ENCODE measurements around the gene NOL4.
A peak's percentile ranks its signal among the peaks of the same experiment; 100 is the strongest.
"Not testable (repeated sequence)": the region's sequence is repeated elsewhere in the genome, so short reads cannot be mapped to it uniquely, and the experiment has no call there.

Gene NOL4, protein sequence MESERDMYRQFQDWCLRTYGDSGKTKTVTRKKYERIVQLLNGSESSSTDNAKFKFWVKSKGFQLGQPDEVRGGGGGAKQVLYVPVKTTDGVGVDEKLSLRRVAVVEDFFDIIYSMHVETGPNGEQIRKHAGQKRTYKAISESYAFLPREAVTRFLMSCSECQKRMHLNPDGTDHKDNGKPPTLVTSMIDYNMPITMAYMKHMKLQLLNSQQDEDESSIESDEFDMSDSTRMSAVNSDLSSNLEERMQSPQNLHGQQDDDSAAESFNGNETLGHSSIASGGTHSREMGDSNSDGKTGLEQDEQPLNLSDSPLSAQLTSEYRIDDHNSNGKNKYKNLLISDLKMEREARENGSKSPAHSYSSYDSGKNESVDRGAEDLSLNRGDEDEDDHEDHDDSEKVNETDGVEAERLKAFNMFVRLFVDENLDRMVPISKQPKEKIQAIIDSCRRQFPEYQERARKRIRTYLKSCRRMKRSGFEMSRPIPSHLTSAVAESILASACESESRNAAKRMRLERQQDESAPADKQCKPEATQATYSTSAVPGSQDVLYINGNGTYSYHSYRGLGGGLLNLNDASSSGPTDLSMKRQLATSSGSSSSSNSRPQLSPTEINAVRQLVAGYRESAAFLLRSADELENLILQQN

DNA sequence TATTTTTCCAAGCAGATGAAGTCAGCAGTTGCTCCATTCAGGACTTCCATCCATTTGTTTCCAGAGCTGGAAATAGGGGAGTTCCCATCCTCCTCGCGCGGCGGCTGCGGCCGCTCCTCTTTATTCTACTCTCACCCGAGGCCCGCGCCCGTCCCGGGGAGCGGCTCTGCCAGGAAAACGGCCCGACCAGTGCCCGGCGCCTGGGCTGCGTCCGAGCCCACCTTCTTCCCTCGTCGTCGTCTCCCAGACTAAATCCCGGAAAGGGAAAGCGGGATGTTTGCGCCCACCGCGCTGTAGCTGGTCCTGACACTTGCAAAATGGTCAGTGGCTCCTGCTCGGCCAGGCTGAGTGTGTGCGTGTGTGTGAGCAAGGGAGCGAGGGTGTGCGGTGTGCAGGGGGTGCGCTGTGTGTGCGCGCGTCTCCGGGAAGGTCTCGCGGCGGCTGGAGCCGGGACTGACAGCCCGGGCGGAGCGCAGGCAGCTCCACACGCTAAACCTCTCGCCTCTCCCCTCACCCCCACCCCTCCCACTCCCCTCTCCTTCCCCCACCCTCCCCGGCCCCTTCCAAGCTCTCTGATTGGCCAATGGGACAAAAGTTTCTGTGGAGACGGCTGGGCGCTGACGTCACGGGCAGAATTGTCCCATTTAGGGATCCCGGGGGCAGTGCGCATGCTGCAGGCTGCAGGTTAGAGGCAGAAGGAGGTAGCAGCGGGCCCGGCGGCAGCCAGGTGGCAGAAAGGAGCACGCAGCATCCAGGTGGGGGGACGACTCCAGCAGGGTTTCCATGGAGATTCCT, at the start of gene NOL4:
TSS of gene NOL4 (minus strand) at position 491 of the 795 bp plus-strand sequence. CDS start 1,660 bp downstream, outside the sequence.
- no peak for ATAC-seq

DNA sequence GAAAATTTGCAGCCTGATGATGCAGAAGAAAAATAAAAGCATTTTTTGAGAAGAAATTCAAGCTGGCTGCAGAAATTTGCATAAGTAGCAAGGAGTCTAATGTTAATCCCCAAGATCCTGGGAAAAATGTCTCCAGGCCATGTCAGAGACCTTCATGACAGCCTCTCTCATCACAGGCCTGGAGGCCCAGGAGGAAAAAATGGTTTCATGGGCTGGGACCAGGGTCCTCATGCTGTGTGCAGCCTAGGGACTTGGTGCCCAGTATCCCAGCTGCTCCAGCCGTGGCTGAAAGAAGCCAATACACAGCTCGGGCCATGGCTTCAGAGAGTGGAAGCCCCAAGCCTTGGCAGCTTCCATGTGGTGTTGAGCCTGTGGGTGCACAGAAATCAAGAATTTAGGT, 41.3 kb upstream of the NOL4 start:
- peaks cover 16% of the 10 kb centered on the region for H3K9me3 Mint-ChIP-seq
- DNase-seq (ENCODE audit: low spot score in 2 of 2); H3K4me1 Mint-ChIP-seq; H3K4me3 Mint-ChIP-seq; H3K36me3 Mint-ChIP-seq; H3K27ac Mint-ChIP-seq; ATAC-seq: not testable (repeated sequence)

More for the DNA sequence above, at the start of gene NOL4:
- Mint-ChIP-seq H3K27ac (no peak within 1 kb of the TSS), H3K4me3 (no peak within 1 kb of the TSS), H3K36me3 (no peaks in the 10 kb centered on the region), H3K9me3 (peaks cover 7% of the 10 kb centered on the region), H3K4me1 (no peaks in the 10 kb centered on the region)
- no peak for DNase-seq (ENCODE audit: low spot score in 2 of 2)

DNA sequence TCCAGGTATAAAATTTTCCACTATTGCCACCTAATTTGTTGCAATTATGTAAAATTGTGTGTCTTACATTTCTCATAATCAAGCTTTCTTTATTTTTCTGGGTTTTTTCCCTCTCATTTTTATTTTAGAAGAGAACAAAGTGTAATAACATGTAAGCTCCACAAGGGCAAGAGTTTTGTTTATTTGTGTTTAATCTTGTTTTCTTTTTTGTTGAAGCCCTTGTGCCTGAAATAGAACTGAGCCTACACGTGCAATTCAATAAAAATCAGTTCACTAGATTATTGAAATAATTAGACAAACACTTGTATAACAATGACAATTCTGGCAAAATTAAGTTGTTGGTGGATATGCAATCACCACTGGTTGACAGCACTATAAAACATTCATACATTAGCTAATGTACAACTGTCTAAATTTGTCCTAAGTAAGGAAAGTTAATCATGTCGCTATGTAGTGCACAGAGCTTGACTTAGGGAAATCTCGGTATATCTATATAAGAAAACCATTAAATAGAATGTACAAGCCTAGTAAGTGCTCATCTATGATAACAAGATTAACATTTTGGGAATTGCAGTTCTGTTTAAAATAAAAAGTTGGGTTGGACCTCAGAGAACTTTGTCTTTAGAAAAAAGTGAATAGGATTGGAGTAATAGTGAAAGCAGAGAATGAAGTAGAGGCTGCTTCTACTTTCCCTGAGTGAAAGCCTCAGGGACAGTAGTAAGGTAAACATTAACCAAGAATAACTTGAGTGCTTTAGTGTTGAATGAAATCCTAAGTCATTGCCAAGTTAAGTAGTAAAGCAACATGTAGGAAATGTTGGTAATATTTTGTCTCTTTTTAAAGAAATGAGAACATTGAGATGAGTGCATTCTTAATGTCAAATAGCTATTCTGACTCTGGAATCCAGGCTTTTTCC, 37.4 kb upstream of the NOL4 start:
- Mint-ChIP-seq H3K9me3 (peaks cover 18% of the 10 kb centered on the region), H3K27ac (no peak overlapping the region), H3K4me1 (no peaks in the 10 kb centered on the region), H3K36me3 (no peaks in the 10 kb centered on the region), H3K4me3 (no peak overlapping the region)
- DNase-seq (ENCODE audit: low spot score in 2 of 2) (no peak), ATAC-seq (no peak)

DNA sequence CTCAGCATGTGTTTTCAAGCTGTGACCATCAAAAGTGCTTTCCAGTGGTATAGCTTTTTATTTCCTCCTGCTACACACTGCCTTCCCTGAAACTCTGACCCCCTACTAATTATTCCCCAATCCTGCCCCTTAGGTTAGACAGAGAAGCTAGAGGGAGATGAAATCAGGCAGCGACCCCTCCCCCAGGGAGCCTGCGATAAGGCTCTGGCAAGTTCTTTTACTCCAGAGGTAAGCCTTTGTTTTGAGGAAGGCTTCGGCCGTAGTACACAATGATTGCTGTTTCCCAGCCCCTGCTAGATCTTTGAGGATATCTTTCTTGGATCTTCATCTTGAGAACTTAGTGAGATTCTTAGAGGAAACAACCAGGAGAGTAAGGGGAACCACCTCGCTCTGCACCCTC, 33.5 kb upstream of the NOL4 start:
- DNase-seq (ENCODE audit: low spot score in 2 of 2), result no peak

DNA sequence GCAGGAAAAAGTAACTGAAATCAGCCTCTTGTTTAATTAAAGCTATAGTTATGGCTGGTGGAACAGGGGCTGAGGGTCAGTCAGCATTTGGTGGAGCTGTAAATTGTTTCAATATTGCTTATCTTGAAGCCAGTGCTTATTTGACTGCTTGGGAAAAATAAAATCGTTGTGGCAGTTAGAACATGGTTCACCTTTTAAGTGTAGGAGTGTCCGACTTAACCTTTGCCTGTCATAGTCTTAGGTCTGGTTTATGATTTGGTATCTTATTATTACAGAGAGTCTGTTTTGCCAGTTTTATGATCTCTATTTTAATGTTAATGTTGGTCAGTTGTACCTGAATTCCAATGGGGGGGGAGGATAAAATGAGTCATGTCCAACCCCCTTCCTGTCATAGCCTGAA, 27.2 kb upstream of the NOL4 start:
- Mint-ChIP-seq H3K9me3 (peaks cover 21% of the 10 kb centered on the region), H3K4me3 (no peak overlapping the region), H3K4me1 (no peaks in the 10 kb centered on the region), H3K36me3 (no peaks in the 10 kb centered on the region), H3K27ac (no peak overlapping the region)
- ATAC-seq (no peak), DNase-seq (ENCODE audit: low spot score in 2 of 2) (no peak)

More for the DNA sequence above, 33.5 kb upstream of the NOL4 start:
- Mint-ChIP-seq H3K36me3 (no peaks in the 10 kb centered on the region), H3K4me1 (no peaks in the 10 kb centered on the region), H3K9me3 (peaks cover 12% of the 10 kb centered on the region), H3K4me3 (no peak overlapping the region), H3K27ac (no peak overlapping the region)
- ATAC-seq, result no peak

DNA sequence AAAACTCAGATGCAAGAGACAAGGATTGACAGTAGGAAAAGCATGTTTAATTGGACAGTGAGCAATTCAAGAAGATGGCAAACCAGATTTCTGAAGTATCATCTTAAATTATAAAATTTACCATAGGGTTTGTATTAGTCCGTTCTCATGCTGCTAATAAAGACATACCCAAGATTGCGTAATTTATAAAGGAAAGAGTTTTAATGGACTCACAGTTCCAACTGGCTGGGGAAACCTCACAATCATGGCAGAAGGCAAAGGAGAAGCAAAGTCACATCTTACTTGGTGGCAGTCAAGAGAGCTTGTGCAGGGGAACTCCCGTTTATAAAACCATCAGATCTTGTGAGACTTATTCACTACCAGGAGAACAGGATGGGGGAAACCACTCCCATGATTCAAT, 24.0 kb upstream of the NOL4 start:
- peaks cover 30% of the 10 kb centered on the region for H3K9me3 Mint-ChIP-seq

DNA sequence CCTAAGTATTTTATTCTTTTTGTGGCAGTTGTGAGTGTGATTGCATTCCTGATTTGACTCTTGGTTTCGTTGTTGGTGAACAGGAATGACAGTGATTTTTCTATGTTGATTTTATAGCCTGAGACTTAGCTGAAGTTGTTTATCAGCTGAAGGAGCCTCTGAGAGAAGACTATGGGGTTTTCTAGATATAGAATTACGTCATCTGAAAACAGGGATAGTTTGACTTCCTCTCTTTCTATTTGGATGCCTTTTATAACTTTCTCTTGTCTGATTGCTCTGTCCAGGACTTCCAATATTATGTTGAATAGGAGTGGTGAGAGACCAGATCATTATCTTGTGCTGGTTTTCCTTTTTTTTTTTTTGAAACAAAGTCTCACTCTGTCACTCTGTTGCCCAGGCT, 18.0 kb upstream of the NOL4 start:
- DNase-seq (ENCODE audit: low spot score in 2 of 2), result no peak
- Mint-ChIP-seq H3K36me3 (no peaks in the 10 kb centered on the region), H3K4me3 (no peak overlapping the region), H3K4me1 (no peaks in the 10 kb centered on the region), H3K27ac (no peak overlapping the region), H3K9me3 (peaks cover 26% of the 10 kb centered on the region)
- ATAC-seq, result no peak

More for the DNA sequence above, 24.0 kb upstream of the NOL4 start:
- Mint-ChIP-seq H3K36me3 (no peaks in the 10 kb centered on the region), H3K4me1 (no peaks in the 10 kb centered on the region), H3K4me3 (no peak overlapping the region), H3K27ac (no peak overlapping the region)
- ATAC-seq (no peak), DNase-seq (ENCODE audit: low spot score in 2 of 2) (no peak)

DNA sequence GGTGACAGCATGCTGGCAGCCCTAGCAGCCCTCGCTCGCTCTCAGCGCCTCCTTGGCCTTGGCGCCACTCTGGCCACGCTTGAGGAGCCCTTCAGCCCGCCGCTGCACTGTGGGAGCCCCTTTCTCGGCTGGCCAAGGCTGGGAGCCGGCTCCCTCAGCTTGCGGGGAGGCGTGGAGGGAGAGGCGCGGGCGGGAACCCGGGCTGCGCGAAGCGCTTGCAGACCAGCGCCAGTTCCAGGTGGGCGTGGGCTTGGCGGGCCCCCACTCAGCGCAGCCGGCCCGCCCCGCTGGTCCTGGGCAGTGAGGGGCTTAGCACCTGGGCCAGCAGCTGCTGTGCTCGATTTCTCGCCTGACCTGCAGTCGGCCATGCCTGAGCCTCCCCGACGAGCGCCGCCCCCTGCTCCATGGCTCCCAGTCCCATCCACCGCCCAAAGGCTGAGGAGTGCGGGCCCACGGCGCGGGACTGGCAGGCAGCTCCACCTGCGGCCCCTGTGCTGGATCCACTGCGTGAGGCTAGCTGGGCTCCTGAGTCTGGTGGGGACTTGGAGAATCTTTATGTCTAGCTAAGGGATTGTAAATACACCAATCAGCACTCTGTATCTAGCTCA, 9.2 kb upstream of the NOL4 start:
- ATAC-seq; H3K36me3 Mint-ChIP-seq; H3K9me3 Mint-ChIP-seq; H3K27ac Mint-ChIP-seq; H3K4me1 Mint-ChIP-seq; H3K4me3 Mint-ChIP-seq; DNase-seq (ENCODE audit: low spot score in 2 of 2): not testable (repeated sequence)

DNA sequence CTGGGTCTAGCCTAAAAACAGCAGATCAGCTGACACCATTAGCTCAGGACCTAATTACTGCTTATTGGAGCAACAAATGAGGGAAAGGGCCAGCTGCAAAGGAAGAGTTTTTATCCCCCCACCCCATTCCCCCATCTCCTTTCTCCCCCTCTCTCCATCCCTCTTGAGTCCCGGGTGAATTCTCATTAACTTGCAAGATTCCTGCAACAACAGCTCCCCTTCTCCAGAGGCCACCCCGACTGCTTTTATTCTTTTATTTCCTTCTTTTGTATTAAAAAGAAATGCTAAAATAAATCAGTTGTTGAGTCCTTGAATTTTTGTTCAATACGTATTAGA, 473 bp upstream of the NOL4 start:
- H3K4me1 Mint-ChIP-seq, result no peaks in the 10 kb centered on the region
- H3K36me3 Mint-ChIP-seq, result no peaks in the 10 kb centered on the region
- no peak overlapping the region for H3K4me3 Mint-ChIP-seq
- H3K9me3 Mint-ChIP-seq, result peaks cover 5% of the 10 kb centered on the region
- DNase-seq (ENCODE audit: low spot score in 2 of 2) (no peak), ATAC-seq (no peak)
- no peak overlapping the region for H3K27ac Mint-ChIP-seq

DNA sequence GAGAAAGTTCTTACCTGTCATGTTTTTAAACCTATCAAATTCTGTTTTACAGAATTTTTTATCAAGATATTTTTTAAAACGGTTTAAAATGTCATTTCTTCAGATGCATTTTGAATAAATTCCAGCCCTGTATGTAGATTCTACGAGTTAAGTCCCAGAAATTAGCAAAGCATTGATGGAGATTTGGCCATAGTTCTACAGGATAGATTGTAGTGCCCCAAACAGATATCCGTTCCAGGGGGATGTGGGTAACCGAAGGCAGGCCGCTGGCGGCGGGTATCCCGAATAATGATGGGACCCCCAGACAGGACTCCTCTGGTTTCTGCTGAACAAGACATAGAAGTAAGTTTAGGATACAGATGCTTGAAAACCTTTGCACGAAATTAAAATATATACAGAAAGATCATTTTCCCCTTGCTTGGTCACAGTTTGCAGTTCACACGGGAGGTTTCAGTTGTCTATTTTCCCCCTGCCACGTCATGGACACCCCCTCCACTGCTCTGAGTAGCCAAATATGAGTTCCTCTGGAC, 755 bp downstream of the NOL4 start:
- DNase-seq (ENCODE audit: low spot score in 2 of 2) (no peak), ATAC-seq (no peak)
- H3K36me3 Mint-ChIP-seq, result no peaks in the 10 kb centered on the region
- H3K4me1 Mint-ChIP-seq, result no peaks in the 10 kb centered on the region
- no peak overlapping the region for H3K27ac Mint-ChIP-seq
- H3K4me3 Mint-ChIP-seq, result no peak overlapping the region
- peaks cover 7% of the 10 kb centered on the region for H3K9me3 Mint-ChIP-seq

DNA sequence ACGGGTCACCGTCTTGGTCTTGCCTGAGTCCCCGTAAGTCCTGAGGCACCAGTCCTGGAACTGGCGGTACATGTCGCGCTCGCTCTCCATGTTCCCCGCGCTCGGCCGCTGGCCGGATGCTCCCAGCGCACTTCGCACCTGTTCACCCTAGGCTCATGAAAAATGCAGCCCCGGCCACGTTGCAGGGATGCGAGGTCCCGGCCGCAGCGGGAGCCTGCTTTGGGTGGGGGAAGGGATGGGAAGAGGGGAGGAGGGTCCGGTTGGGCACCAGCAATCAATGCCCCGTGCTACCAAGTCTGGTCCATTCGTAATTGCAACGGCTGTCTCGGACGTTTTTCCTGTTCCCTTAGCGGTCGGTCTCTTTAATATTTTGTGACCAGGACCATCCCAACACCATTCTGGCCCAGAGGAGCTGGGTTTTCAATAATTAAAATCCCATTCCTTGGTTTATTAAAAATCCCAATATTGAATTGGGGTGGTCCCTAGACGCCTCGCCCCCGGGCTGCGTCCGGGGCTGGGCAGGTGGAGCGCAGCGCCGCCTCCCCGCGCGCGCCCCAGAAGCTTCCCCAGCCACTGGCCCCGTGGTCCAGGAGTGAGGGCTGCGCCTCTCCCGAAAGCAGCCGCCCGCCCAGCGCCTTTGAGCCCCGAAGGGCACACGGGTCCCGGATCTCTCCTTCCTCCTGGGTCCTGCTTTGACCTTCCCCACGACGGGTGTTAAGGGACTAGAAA, 1.4 kb downstream of the NOL4 start:
- peaks cover 4% of the 10 kb centered on the region for H3K9me3 Mint-ChIP-seq
- no peak overlapping the region for H3K27ac Mint-ChIP-seq
- peak; percentile 16 for ATAC-seq
- no peaks in the 10 kb centered on the region for H3K4me1 Mint-ChIP-seq
- no peaks in the 10 kb centered on the region for H3K36me3 Mint-ChIP-seq
- no peak overlapping the region for H3K4me3 Mint-ChIP-seq
- no peak for DNase-seq (ENCODE audit: low spot score in 2 of 2)

DNA sequence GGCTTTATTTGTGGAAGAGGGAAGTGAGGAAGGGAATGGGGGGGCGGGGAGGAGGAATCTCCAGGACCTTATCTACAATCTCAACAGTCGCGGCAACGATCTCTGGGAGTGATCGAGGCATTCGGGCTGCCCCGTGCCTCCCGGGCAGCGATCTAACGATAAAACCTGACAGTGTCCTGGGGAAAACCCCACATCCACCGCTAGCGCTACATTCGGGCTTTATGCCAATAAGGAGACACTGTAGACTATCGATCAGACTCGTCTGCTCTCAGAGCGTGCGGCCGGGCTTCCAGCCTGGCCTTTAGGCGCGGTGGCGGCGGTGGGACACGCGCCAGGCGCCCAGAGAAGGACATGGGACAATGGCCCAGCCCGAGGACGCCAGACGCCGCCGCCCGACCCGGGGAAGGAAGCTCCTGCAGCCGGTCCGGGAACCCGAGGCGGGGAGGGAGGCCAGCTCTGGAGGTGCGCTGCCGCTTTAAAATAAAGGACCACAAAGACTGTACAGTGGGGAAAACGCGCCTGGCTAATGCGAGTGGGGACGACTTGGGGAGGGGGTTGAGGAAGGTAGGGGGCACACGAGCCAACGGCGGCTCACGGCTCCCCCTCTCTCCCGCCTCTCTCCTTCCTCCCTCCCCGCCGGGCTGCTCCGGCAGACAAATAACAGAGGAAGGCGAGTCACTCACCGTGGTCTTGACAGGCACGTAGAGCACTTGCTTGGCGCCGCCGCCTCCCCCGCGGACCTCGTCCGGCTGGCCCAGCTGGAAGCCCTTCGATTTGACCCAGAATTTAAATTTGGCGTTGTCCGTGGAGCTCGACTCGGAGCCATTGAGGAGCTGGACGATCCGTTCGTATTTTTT, 2.2 kb downstream of the NOL4 start:
- no peak overlapping the region for H3K27ac Mint-ChIP-seq
- no peak for ATAC-seq
- peaks cover 4% of the 10 kb centered on the region for H3K9me3 Mint-ChIP-seq
- no peak for DNase-seq (ENCODE audit: low spot score in 2 of 2)
- no peaks in the 10 kb centered on the region for H3K4me1 Mint-ChIP-seq
- no peak overlapping the region for H3K4me3 Mint-ChIP-seq
- H3K36me3 Mint-ChIP-seq, result no peaks in the 10 kb centered on the region

DNA sequence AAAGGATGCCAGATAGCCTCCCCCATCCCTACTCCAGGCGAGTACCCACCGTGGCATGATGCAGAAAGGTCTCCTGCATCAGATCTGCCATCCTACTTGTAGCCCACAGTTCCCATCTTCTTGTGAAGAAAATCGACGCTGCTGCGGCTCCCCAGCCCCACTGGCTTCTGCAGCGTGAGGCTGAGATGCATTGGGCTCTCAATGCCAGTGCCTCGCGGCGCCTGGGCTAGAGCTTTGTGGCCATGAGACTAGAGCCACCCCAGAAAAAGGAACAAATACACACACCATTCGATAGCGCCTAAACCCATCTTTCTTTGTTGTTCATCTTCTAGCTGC, 2.8 kb downstream of the NOL4 start:
- H3K27ac Mint-ChIP-seq, result no peak overlapping the region
- ATAC-seq, result no peak

More for the DNA sequence above, 2.8 kb downstream of the NOL4 start:
- peaks cover 4% of the 10 kb centered on the region for H3K9me3 Mint-ChIP-seq
- H3K36me3 Mint-ChIP-seq, result no peaks in the 10 kb centered on the region
- DNase-seq (ENCODE audit: low spot score in 2 of 2), result no peak
- H3K4me1 Mint-ChIP-seq, result no peaks in the 10 kb centered on the region
- H3K4me3 Mint-ChIP-seq, result no peak overlapping the region

Measured in stimulated activated effector memory CD8-positive, alpha-beta T cell treated with anti-CD3 and anti-CD28 coated beads, Interleukin-12 subunit alpha, Interleukin-12 subunit beta, amount 100 ng/mL, for 72 hours (primary cell).